ENCODE results near the gene CCDC192.

Gene CCDC192

DNA sequence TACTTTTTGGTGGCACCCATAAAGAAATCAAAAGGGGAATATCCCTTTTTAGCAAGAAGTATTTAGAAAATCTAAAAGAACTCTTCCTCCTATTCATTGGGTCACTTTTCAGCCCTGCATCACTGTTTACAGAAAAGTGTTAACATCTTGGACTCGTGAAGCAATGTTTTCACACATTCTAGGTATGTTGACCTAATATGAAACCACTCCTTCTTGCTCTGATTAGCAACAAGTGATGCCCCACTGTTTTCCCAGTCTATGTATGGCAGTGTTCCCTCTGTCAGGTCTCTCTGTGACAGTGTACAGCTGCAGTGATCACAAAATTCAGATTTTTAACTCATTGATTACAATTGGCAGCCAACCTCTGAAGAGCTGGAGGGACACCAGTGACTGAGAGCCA is 232.2 kb downstream of the CCDC192 start:
- Histone ChIP-seq H3K36me3 (no peaks in the 10 kb centered on the region), H3K27ac (no peak overlapping the region), H3K4me3 (no peak overlapping the region), H3K9me3 (no peaks in the 10 kb centered on the region), H3K4me1 (no peaks in the 10 kb centered on the region), H3K27me3 (no peaks in the 10 kb centered on the region)
- intact Hi-C loops (cut with DNase I; ENCODE audit: low total_unique reads), result no loop called here
- DNase-seq, result no peak
- TF ChIP-seq, protein P1, sequence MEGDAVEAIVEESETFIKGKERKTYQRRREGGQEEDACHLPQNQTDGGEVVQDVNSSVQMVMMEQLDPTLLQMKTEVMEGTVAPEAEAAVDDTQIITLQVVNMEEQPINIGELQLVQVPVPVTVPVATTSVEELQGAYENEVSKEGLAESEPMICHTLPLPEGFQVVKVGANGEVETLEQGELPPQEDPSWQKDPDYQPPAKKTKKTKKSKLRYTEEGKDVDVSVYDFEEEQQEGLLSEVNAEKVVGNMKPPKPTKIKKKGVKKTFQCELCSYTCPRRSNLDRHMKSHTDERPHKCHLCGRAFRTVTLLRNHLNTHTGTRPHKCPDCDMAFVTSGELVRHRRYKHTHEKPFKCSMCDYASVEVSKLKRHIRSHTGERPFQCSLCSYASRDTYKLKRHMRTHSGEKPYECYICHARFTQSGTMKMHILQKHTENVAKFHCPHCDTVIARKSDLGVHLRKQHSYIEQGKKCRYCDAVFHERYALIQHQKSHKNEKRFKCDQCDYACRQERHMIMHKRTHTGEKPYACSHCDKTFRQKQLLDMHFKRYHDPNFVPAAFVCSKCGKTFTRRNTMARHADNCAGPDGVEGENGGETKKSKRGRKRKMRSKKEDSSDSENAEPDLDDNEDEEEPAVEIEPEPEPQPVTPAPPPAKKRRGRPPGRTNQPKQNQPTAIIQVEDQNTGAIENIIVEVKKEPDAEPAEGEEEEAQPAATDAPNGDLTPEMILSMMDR (IDR thresholded peaks at IDR 0.05), result no peak

GRCh38 chr5:127936439-127936972 is 233.3 kb downstream of the CCDC192 start:
- Histone ChIP-seq H3K27me3 (no peaks in the 10 kb centered on the region), H3K27ac (no peak overlapping the region), H3K9me3 (no peaks in the 10 kb centered on the region), H3K4me3 (no peak overlapping the region), H3K4me1 (no peaks in the 10 kb centered on the region), H3K36me3 (no peaks in the 10 kb centered on the region)
- TF ChIP-seq, protein P1 (IDR thresholded peaks at IDR 0.05), result no peak
- DNase-seq, result no peak
- intact Hi-C loops (cut with DNase I; ENCODE audit: low total_unique reads), result no loop called here

GRCh38 chr5:127938746-127939145 is 235.6 kb downstream of the CCDC192 start:
- no peak for DNase-seq
- Histone ChIP-seq H3K27me3 (no peaks in the 10 kb centered on the region), H3K36me3 (no peaks in the 10 kb centered on the region), H3K27ac (no peak overlapping the region), H3K9me3 (no peaks in the 10 kb centered on the region), H3K4me3 (no peak overlapping the region), H3K4me1 (no peaks in the 10 kb centered on the region)
- TF ChIP-seq, protein P1 (IDR thresholded peaks at IDR 0.05), result no peak
- intact Hi-C loops (cut with DNase I; ENCODE audit: low total_unique reads), result no loop called here

DNA sequence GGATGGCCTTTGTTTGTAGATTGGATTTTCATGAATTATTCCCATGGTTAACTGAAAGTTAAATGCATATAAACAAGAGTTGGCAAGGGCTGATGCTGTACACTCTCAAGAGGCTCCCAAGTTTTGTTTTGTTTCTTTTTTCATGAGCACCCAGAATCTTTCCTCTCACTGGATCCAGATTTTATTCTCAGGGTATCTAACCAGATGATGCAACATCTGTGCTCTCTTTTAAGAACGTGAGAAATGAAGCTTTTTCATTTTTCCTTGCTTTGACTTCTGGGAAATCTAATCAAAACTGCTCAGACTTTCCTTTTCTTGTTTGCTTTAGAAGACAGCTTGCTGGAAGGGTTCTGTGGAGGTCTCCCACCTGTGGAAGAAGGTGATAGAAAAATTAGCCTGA is 237.7 kb downstream of the CCDC192 start:
- no peaks in the 10 kb centered on the region for H3K9me3 ChIP-seq
- intact Hi-C loops (cut with DNase I; ENCODE audit: low total_unique reads), result no loop called here
- no peaks in the 10 kb centered on the region for H3K27me3 ChIP-seq
- H3K4me3 ChIP-seq, result no peak overlapping the region
- TF ChIP-seq, protein P1 (IDR thresholded peaks at IDR 0.05), result no peak
- no peaks in the 10 kb centered on the region for H3K36me3 ChIP-seq
- no peak for DNase-seq
- no peaks in the 10 kb centered on the region for H3K4me1 ChIP-seq
- no peak overlapping the region for H3K27ac ChIP-seq

DNA sequence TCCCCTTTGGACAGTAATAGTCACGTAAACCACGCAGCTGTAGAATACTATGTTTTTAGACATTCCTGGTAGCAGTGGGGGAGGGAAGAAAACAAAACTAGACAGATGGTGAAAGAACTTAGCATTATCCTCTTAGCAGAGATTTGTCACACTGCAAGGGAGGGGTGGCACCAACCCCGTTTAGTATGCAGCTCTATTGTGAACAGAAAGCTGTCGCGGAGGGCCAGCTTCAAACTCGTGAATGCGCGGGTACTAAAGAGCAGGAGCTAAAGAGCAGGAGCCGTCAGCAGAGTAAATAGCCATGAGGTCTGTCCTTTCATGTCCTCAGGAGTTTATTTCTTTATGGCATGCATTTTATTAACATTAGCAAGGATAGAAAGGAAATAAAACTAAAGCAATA is 238.5 kb downstream of the CCDC192 start:
- no peak for DNase-seq
- Histone ChIP-seq H3K4me1 (no peaks in the 10 kb centered on the region), H3K36me3 (no peaks in the 10 kb centered on the region), H3K27me3 (no peaks in the 10 kb centered on the region), H3K27ac (no peak overlapping the region), H3K4me3 (no peak overlapping the region), H3K9me3 (no peaks in the 10 kb centered on the region)
- TF ChIP-seq, protein P1 (IDR thresholded peaks at IDR 0.05), result no peak
- intact Hi-C loops (cut with DNase I; ENCODE audit: low total_unique reads), result no loop called here

Measured in tibial artery (tissue), 4 donors.